ENCODE results near the gene EIF4G3. TPM values are rescaled to one million over a fixed set of nuclear protein-coding genes. Genes with fewer than 3 reads are reported as not detected.
A peak's percentile ranks its signal among the peaks of the same experiment; 100 is the strongest.

Gene EIF4G3
- total and polyA plus RNA-seq, 2 donors (not counting 1 experiment from before 2014, with no cell fraction given): 53.5 to 67.0 TPM

DNA sequence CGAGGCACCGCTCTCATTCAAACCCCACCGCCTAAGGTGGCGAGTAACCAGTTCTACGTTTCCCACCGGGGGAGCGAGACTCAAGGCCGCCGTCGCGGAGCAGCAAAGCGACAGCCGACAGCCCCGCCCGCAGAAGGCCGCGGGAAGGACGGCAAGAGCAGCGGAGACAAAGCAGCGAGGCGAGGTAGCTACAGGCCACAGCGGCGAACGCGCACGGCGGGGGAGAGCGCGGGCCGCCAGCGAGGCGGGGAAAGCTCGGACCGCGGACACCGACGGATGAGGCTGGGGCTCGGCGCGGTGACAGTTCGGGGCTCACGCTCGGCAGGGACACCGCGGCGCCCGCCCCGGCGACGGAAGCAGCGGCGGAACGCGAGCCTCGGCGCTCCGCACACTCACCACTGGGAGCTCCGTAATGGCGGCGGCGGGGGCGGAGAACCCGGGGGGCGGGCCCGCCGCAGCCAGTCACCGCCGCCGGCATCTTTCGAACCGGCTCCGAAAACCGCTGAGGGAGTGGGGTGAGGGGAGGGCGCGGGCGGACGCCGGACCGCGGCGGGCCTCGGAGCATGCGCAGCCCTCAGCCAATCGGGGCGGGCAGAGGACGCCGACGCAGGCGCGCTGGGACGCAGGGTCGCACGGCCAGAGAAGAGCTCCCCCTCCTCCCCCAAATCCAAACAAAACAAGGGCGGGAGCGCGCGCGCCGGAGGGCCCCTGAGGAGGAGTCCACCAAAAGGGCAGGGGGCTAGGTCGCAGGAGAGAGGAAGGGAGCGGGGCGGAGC, 390.3 kb downstream of the EIF4G3 start:
- Histone ChIP-seq H3K4me3 (replicated peaks in 1 of 4; ENCODE audit: control extremely low read depth in 1 of 4, insufficient read depth in 1 of 4, low read depth in 3 of 4, low read length in 4 of 4) (peak overlapping the region; percentile 83 to 98 (median 96)), H3K27me3 (ENCODE audit: control insufficient read depth, insufficient read depth, low read length) (no peaks in the 10 kb centered on the region), H3K4me1 (ENCODE audit: control insufficient read depth, extremely low read depth, insufficient read depth, low read length) (peaks cover 3% of the 10 kb centered on the region), H3K4me2 (ENCODE audit: extremely low read depth, insufficient read depth, low read length) (peak overlapping the region; percentile 93), H2AFZ (ENCODE audit: low read length) (peak overlapping the region; percentile 54), H3K79me2 (ENCODE audit: control insufficient read depth, insufficient read depth, low read length) (peaks cover 48% of the 10 kb centered on the region), H3K9ac (ENCODE audit: insufficient read depth, low read length) (peak overlapping the region; percentile 89), H4K20me1 (ENCODE audit: control insufficient read depth, extremely low read depth, insufficient read depth, low read length) (peaks cover 3% of the 10 kb centered on the region), H3K36me3 (ENCODE audit: control insufficient read depth, insufficient read depth, low read length) (no peaks in the 10 kb centered on the region), H3K27ac (ENCODE audit: insufficient read depth, low read length) (peak overlapping the region; percentile 96), H3K9me3 (ENCODE audit: control insufficient read depth, insufficient read depth, low read depth, low read length) (no peaks in the 10 kb centered on the region)
- peak; percentile 89 to 94 for DNase-seq (ENCODE audit: low read depth in 2 of 2)
- TF ChIP-seq CTCF (conservative IDR thresholded peaks at IDR 0.05 in 1 of 2, IDR thresholded peaks at IDR 0.05 in 1 of 2; ENCODE audit: low read depth in 1 of 2, low read length in 2 of 2): no peak
- no peak for TF ChIP-seq EZH2 (IDR thresholded peaks at IDR 0.05; ENCODE audit: low read length, missing control alignments)

DNA sequence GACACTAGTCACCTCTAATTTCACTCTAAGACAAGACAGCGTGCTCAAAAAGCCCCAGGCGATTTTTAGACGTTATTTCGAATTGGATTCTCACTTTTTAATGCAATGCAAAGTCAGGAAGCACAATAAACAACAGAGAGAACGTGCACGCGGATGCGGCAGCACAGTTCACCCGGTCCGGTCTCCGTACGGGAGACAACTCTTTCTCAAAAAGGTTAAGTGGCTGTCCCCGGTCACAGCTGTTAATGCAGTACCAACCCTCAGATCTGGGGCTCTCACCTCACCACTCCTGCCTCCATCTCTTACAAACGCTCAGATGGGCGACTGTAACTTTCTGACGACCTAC, 390.8 kb downstream of the EIF4G3 start:
- peaks cover 3% of the 10 kb centered on the region for H4K20me1 ChIP-seq (ENCODE audit: control insufficient read depth, extremely low read depth, insufficient read depth, low read length)
- H3K9me3 ChIP-seq (ENCODE audit: control insufficient read depth, insufficient read depth, low read depth, low read length): no peaks in the 10 kb centered on the region
- H3K4me1 ChIP-seq (ENCODE audit: control insufficient read depth, extremely low read depth, insufficient read depth, low read length): peaks cover 3% of the 10 kb centered on the region
- no peak overlapping the region for H2AFZ ChIP-seq (ENCODE audit: low read length)
- peak in 1 of 2 donors; percentile 11 for DNase-seq (ENCODE audit: low read depth in 2 of 2)
- peak overlapping the region; percentile 96 for H3K27ac ChIP-seq (ENCODE audit: insufficient read depth, low read length)
- H3K27me3 ChIP-seq (ENCODE audit: control insufficient read depth, insufficient read depth, low read length): no peaks in the 10 kb centered on the region
- H3K36me3 ChIP-seq (ENCODE audit: control insufficient read depth, insufficient read depth, low read length): no peaks in the 10 kb centered on the region
- peak overlapping the region; percentile 89 for H3K9ac ChIP-seq (ENCODE audit: insufficient read depth, low read length)
- peaks cover 54% of the 10 kb centered on the region for H3K79me2 ChIP-seq (ENCODE audit: control insufficient read depth, insufficient read depth, low read length)
- peak overlapping the region; percentile 83 to 98 (median 96) for H3K4me3 ChIP-seq (replicated peaks in 1 of 4; ENCODE audit: control extremely low read depth in 1 of 4, insufficient read depth in 1 of 4, low read depth in 3 of 4, low read length in 4 of 4)
- H3K4me2 ChIP-seq (ENCODE audit: extremely low read depth, insufficient read depth, low read length): peak overlapping the region; percentile 93
- TF ChIP-seq CTCF (conservative IDR thresholded peaks at IDR 0.05 in 1 of 2, IDR thresholded peaks at IDR 0.05 in 1 of 2; ENCODE audit: low read depth in 1 of 2, low read length in 2 of 2): no peak
- no peak for TF ChIP-seq EZH2 (IDR thresholded peaks at IDR 0.05; ENCODE audit: low read length, missing control alignments)

GRCh38 chr1:20775700-20776099, 401.0 kb downstream of the EIF4G3 start:
- DNase-seq (ENCODE audit: low read depth in 2 of 2): no peak
- no peak overlapping the region for H3K4me2 ChIP-seq (ENCODE audit: extremely low read depth, insufficient read depth, low read length)
- TF ChIP-seq CTCF (conservative IDR thresholded peaks at IDR 0.05 in 1 of 2, IDR thresholded peaks at IDR 0.05 in 1 of 2; ENCODE audit: low read depth in 1 of 2, low read length in 2 of 2) (no peak), EZH2 (IDR thresholded peaks at IDR 0.05; ENCODE audit: low read length, missing control alignments) (no peak)
- peaks cover 12% of the 10 kb centered on the region for H3K36me3 ChIP-seq (ENCODE audit: control insufficient read depth, insufficient read depth, low read length)
- H3K4me1 ChIP-seq (ENCODE audit: control insufficient read depth, extremely low read depth, insufficient read depth, low read length): no peaks in the 10 kb centered on the region
- H3K27me3 ChIP-seq (ENCODE audit: control insufficient read depth, insufficient read depth, low read length): no peaks in the 10 kb centered on the region
- no peaks in the 10 kb centered on the region for H3K9me3 ChIP-seq (ENCODE audit: control insufficient read depth, insufficient read depth, low read depth, low read length)
- no peaks in the 10 kb centered on the region for H4K20me1 ChIP-seq (ENCODE audit: control insufficient read depth, extremely low read depth, insufficient read depth, low read length)
- H3K27ac ChIP-seq (ENCODE audit: insufficient read depth, low read length): no peak overlapping the region
- H3K79me2 ChIP-seq (ENCODE audit: control insufficient read depth, insufficient read depth, low read length): peaks cover 57% of the 10 kb centered on the region
- no peak overlapping the region for H2AFZ ChIP-seq (ENCODE audit: low read length)
- H3K9ac ChIP-seq (ENCODE audit: insufficient read depth, low read length): no peak overlapping the region
- H3K4me3 ChIP-seq (replicated peaks in 1 of 4; ENCODE audit: control extremely low read depth in 1 of 4, insufficient read depth in 1 of 4, low read depth in 3 of 4, low read length in 4 of 4): no peak overlapping the region
